Spleen (tissue), 11 donors: Measurements from ENCODE around the gene TEX2. TPM values are rescaled to one million over a fixed set of nuclear protein-coding genes. Genes with fewer than 3 reads are reported as not detected.

Experiments
- DNase-seq: peaks from one replicate; pipeline ENCODE4 v3.0.0-alpha.2; 2020
- H3K27ac ChIP-seq, 8 donors: fragments of 200-600 bp; sonication (generic) in 7 of 8; 1 replicate in 4 of 8; 2 replicates in 4 of 8; pipeline versions ENCODE4 v1.5.0 to v1.8.0; 2016 to 2021; ENCODE audit warnings: inconsistent platforms in 4 of 8, mild to moderate bottlenecking in 4 of 8, moderate library complexity in 1 of 8
- H3K27me3 ChIP-seq, 7 donors: fragments of 200-600 bp; sonication (generic) in 6 of 7; replicated peaks in 1 of 7; 1 replicate in 4 of 7; 2 replicates in 3 of 7; pipeline versions ENCODE4 v1.5.0 to v1.8.0; 2016 to 2021; ENCODE audit warnings: inconsistent platforms in 3 of 7, mild to moderate bottlenecking in 1 of 7
- H3K36me3 ChIP-seq, 6 donors: fragments of 200-600 bp; sonication (generic) in 5 of 6; 1 replicate in 4 of 6; 2 replicates in 2 of 6; pipeline versions ENCODE4 v1.5.0 to v1.8.0; 2016 to 2021; ENCODE audit warnings: inconsistent platforms in 2 of 6
- H3K4me1 ChIP-seq, 6 donors: fragments of 200-600 bp; sonication (generic) in 5 of 6; 1 replicate in 3 of 6; 2 replicates in 3 of 6; pipeline versions ENCODE4 v1.5.0 to v1.8.0; 2016 to 2021; ENCODE audit warnings: inconsistent platforms in 3 of 6
- H3K4me3 ChIP-seq, 8 donors: fragments of 200-600 bp; sonication (generic) in 7 of 8; 1 replicate in 4 of 8; 2 replicates in 4 of 8; pipeline versions ENCODE4 v1.5.0 to v1.8.0; 2016 to 2021; ENCODE audit warnings: inconsistent platforms in 4 of 8, mild to moderate bottlenecking in 4 of 8, moderate library complexity in 2 of 8
- H3K9me3 ChIP-seq, 8 donors: fragments of 200-600 bp; sonication (generic) in 7 of 8; 1 replicate in 4 of 8; 2 replicates in 4 of 8; pipeline versions ENCODE4 v1.5.0 to v1.8.0; 2016 to 2021; ENCODE audit warnings: inconsistent platforms in 4 of 8
- CTCF ChIP-seq, 11 experiments: fragments of 200-600 bp in 7 of 11; fragments of 450-650 bp in 4 of 11; sonication (generic) in 4 of 11; IDR thresholded peaks in 8 of 11; conservative IDR thresholded peaks in 3 of 11; 1 replicate in 7 of 11; 2 replicates in 4 of 11; pipeline versions ENCODE4 v1.4.0 to v1.8.0; 2016 to 2021; ENCODE audit warnings: antibody characterized with exemption in 11 of 11, inconsistent platforms in 4 of 11, mild to moderate bottlenecking in 1 of 11
- POLR2A ChIP-seq, 3 donors: fragments of 450-650 bp; IDR thresholded peaks; one replicate each; pipeline ENCODE4 v1.5.1; 2017; ENCODE audit warnings: antibody characterized with exemption in 3 of 3, mild to moderate bottlenecking in 1 of 3
- POLR2AphosphoS5 ChIP-seq, 3 donors: sonication (generic); formaldehyde crosslinking; IDR thresholded peaks; one replicate each; pipeline ENCODE4 v1.5.1; 2017; ENCODE audit warnings: antibody characterized with exemption in 3 of 3
- WGBS, 5 donors: extraction: QIAGEN DNeasy Blood & Tissue Kit in 3 of 5; methylation state at CpG; one replicate each; pipeline versions ENCODE4 v1.1.5 to v1.1.7; 2013 to 2018; 5-methylcytosine and 5-hydroxymethylcytosine counted together
- intact Hi-C: fragments of 100-400 bp; cut with DNase I; formaldehyde crosslinking; loops from one replicate; pipeline ENCODE4 v1.15.0; 2023; ENCODE audit warnings: low total_unique reads
- polyA plus RNA-seq, 3 donors: library from polyadenylated mRNA; stranded (reverse); fragments of 200-250 nt; gene quantifications; one replicate each; pipeline ENCODE4 v1.2.1, GENCODE V29; 2013
- total RNA-seq, 7 donors: library from RNA; depleted of rRNA in 3 of 7; stranded (reverse); fragments of >200 nt in 3 of 7; fragmentation: NEBNext Ultra II Directional in 4 of 7; extraction: Animal tissue kit (Norgen Biotek cat#: 25700) in 4 of 7; gene quantifications; one replicate each; pipeline versions ENCODE4 v1.1.0 to v1.2.1, GENCODE V29; 2016 to 2021
- donor health status: healthy with polysubstance abuse.
- donor health status: DM: no; HTN: no; CAD: no; lungs with moderate emphysema.
- donor health status: DM: no; HTN: no; CAD: no.
- donor health status: Bipolar disorder and iron deficiency.
- donor health status: healthy.
- donor health status: DM: no; HTN: no; CAD: no.
- donor health status: DM: yes; HTN: yes; CAD: no.

TEX2 gene
- total and polyA plus RNA-seq, 10 donors: 3.0 to 44.5 (median 26.7) TPM

- intact Hi-C loops: no loop called here
- Histone ChIP-seq H3K27ac (no peak overlapping the region), H3K27me3 (no peaks in the 10 kb centered on the region), H3K9me3 (no peaks in the 10 kb centered on the region), H3K4me1 (peaks cover 0 to 38% (median 18%) of the 10 kb centered on the region in 6 donors), H3K36me3 (peaks cover 0 to 8% (median 0%) of the 10 kb centered on the region in 6 donors), H3K4me3 (no peak overlapping the region)
- TF ChIP-seq POLR2A (IDR thresholded peaks at IDR 0.05) (no peak), POLR2AphosphoS5 (IDR thresholded peaks at IDR 0.05) (no peak), CTCF (IDR thresholded peaks at IDR 0.05 in 8 of 11, conservative IDR thresholded peaks at IDR 0.05 in 3 of 11) (no peak)
- DNase-seq: no peak
- 91 to 96% (median 94%) methylated on average over 11 of the region's 11 CpGs for WGBS, 5 donors
These were observed 17.6 kb downstream of the TEX2 start for GRCh38 chr17:64245218-64246145.

DNA sequence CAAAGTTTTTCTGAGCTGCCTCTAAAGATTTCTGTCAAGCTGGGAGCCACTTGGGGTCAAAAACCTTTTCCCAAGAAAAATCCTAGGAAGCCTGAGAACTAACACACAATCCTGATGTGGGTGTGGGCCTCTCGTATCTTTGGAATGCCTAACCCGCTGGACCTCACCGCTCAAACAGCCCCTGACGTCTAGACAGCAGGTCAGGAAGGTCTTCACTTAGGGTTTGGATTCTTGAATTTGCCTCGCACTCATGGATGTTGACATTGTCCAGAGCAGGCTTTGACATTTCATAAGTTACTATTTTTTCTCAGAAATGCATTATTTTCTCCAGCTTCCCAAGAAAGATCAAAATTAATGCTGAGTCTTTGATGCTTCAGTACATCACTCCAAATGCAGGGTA lies 18.9 kb downstream of the TEX2 start:
- TF ChIP-seq POLR2AphosphoS5 (IDR thresholded peaks at IDR 0.05): no peak
- TF ChIP-seq CTCF (IDR thresholded peaks at IDR 0.05 in 8 of 11, conservative IDR thresholded peaks at IDR 0.05 in 3 of 11): no peak
- TF ChIP-seq POLR2A (IDR thresholded peaks at IDR 0.05): no peak
- intact Hi-C loops: no loop called here
- Histone ChIP-seq H3K27ac (no peak overlapping the region), H3K36me3 (peaks cover 0 to 8% (median 0%) of the 10 kb centered on the region in 6 donors), H3K9me3 (no peaks in the 10 kb centered on the region), H3K4me1 (peaks cover 0 to 38% (median 22%) of the 10 kb centered on the region in 6 donors), H3K4me3 (no peak overlapping the region), H3K27me3 (no peaks in the 10 kb centered on the region)
- DNase-seq: no peak
- 83 to 93% (median 90%) methylated on average over 5 of the region's 5 CpGs for WGBS, 5 donors

DNA sequence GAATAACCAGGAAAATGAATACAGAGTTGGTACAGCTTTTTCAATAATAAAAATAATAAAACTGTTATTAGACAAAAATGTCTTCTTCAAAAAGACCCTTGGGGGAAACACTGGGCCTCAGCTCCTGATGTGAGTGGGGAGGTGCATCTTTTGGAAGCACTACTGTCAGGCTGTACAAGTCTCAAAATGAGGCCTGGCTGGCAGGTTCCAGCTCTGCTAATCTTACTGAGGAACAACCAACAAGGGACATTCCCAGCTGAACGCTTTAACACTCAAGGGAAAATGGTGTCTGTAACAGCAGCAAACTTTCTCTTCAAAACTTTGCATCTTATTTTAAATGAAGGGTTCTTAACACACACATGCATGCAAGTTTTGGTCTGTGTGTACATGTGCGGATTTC lies 19.7 kb downstream of the TEX2 start:
- no peak overlapping the region for H3K27ac ChIP-seq
- 84 to 94% (median 93%) methylated on average over 2 of the region's 2 CpGs for WGBS, 5 donors
- no peak overlapping the region for H3K4me3 ChIP-seq
- H3K27me3 ChIP-seq: no peaks in the 10 kb centered on the region
- peaks cover 0 to 8% (median 0%) of the 10 kb centered on the region in 6 donors for H3K36me3 ChIP-seq
- H3K9me3 ChIP-seq: no peaks in the 10 kb centered on the region
- H3K4me1 ChIP-seq: peaks cover 0 to 39% (median 22%) of the 10 kb centered on the region in 6 donors
- no peak for DNase-seq
- intact Hi-C loops: no loop called here
- TF ChIP-seq CTCF (IDR thresholded peaks at IDR 0.05 in 8 of 11, conservative IDR thresholded peaks at IDR 0.05 in 3 of 11) (no peak), POLR2A (IDR thresholded peaks at IDR 0.05) (no peak), POLR2AphosphoS5 (IDR thresholded peaks at IDR 0.05) (no peak)

DNA sequence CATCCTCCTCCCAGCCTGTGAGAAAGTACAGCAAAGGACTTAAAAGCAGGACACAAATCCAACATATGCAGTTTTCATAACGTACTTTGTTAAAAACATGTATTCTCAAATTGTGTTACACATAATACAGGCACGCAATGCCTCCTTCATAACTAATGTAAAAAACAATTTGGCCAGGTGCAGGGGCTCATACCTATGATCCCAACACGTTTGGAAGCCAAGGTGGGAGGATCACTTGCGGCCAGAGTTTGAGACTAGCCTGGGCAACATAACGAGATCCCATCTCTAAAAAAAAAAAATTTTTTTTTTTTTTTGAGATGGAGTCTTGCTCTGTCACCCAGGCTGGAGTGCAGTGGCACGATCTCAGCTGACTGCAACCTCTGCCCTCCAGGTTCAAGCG lies 20.4 kb downstream of the TEX2 start:
- WGBS, 5 donors: 93 to 99% (median 97%) methylated on average over 7 of the region's 7 CpGs
- H3K4me1 ChIP-seq: peaks cover 0 to 39% (median 22%) of the 10 kb centered on the region in 6 donors

More for the DNA sequence above, 20.4 kb downstream of the TEX2 start:
- H3K9me3 ChIP-seq: no peaks in the 10 kb centered on the region
- DNase-seq: no peak
- no peak overlapping the region for H3K4me3 ChIP-seq
- TF ChIP-seq CTCF (IDR thresholded peaks at IDR 0.05 in 8 of 11, conservative IDR thresholded peaks at IDR 0.05 in 3 of 11) (no peak), POLR2A (IDR thresholded peaks at IDR 0.05) (no peak), POLR2AphosphoS5 (IDR thresholded peaks at IDR 0.05) (no peak)
- H3K27me3 ChIP-seq: no peaks in the 10 kb centered on the region
- H3K36me3 ChIP-seq: peaks cover 0 to 8% (median 0%) of the 10 kb centered on the region in 6 donors
- H3K27ac ChIP-seq: no peak overlapping the region
- intact Hi-C loops: no loop called here
